GM18517 (cell line): ENCODE data around the gene CCDC148.
A peak's percentile ranks its signal among the peaks of the same experiment; 100 is the strongest.

ENCODE experiments used
- ATAC-seq: cut with Tn5 transposase; IDR thresholded peaks from one replicate; pipeline ENCODE4 v1.9.1; 2021; ENCODE audit warnings: mild to moderate bottlenecking, moderate library complexity; ENCODE audit not compliant: unreplicated experiment

CCDC148 gene

DNA sequence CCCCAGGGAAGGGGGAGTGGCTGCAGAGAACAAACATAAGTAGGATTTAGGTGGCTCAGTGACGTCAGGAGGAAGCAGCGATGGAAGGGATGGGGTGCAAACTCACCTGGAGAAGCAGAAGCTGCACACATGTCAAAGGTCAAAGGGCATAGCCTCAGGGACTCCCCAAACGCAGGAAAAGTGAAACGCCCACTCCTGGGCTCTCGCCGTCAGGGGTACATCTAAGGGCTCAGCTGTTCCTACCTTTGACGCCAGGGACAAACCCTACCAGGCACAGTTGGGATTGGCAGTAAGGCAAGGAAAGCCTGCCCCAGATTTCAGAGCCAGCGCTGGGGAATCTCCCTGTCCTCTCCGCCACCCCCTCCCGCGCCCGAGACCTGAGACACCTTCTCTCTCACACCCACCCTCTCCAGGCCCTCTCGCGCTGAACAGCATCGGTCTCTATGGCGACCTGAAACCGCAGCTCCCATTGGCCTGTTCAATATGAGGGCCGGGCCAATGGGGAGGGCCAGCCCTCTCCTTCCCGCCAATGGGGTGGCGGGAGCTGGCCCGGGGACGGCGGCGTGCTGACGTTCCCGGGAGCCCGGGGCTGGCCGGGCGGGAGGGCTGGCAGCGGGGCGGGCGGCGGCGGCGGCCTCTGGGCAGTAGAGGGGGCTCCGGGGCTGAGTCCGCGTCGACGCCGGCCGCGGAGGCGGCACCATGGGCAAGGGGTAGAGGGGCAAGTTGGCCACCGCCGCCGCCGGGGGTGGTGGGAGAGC lies at the start of gene CCDC148, which contains the start of gene PKP4:
TSS of gene CCDC148 (minus strand) at position 445 of the 758 bp plus-strand sequence. CDS start at position 131, 314 bp downstream.
TSS of gene PKP4 (plus strand) at position 644 of the 758 bp plus-strand sequence. CDS start 76,233 bp downstream, outside the sequence.
- ATAC-seq = peak; percentile 89

DNA sequence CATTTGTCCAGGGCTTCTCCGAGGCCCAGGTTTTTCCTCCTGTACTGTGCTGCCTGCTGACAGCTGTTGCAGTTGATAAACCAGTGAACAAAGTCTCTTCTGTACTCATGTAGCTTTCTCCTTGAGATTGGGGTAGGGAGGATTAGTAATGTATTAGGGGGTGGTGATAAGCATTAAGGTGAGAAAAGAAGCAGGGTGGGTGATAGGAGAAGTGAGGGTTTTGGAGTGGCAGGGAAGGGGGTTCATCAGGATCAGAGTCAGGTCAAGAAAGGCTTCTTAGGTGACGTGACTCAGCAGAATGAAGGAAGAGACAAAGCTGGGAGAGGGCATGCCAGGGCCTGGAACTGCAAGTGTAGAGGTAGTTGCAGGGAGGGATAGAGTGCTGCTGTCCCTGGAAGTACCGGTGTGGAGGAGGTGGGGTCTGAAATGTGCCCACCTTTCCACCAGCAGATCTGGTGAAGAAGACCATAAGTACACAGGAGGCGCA lies 48.9 kb upstream of the CCDC148 start:
- no peak for ATAC-seq

DNA sequence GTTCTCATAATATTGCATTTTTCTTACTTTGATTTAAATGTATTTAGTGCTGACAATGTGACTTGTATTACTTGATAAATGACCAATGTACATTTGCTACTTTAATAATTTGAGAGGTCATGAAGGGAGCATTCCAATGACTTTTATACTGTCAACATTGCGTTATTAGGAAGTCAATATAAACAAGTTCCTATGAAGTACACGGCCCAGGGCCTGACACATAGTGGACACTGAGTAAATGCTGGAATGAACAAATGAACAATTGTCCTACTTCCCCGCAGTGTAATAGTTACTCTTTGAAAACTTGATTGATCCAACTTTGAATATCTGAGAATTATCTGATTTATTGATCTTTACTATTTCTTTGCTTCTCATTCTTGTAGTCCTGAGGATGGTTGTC lies 47.5 kb upstream of the CCDC148 start:
- ATAC-seq = no peak

DNA sequence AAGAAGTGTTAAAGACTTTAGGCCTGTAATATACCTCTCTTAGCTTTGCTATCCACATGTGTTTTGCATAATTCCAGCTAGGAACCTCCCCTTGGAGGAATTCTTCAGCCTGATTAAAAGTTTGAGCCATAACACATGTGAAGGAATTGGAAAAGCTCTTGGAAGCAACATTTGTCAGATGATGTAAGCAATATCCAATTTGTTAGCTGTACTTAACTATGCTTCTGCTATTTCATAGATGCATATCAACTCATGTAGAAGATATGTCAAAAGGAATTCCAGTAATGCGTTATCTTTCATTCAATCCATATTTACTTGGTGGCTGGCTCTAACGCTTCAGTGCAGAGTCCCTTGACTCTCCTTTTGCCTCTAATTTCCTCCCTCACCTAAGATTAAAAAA lies 46.4 kb upstream of the CCDC148 start:
- no peak for ATAC-seq

DNA sequence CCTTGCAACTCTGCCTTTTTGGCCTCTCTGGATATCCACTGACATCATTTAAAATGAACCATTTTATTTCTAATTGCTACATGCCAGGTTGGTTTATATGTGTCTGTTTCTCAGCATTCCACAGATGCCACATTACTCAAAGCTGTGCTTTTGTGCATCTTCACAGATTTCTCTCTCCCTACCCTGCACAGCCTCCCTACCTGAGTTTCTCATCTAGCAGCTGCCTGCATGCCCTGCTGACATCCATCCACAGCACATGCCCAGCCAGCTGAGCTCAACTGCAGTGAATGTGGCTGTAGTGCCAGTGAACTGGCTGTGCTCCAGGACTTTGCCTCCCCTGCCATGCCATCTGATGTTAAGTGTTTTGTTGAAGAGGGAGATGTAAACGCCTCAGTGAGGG lies 44.7 kb upstream of the CCDC148 start:
- no peak for ATAC-seq

DNA sequence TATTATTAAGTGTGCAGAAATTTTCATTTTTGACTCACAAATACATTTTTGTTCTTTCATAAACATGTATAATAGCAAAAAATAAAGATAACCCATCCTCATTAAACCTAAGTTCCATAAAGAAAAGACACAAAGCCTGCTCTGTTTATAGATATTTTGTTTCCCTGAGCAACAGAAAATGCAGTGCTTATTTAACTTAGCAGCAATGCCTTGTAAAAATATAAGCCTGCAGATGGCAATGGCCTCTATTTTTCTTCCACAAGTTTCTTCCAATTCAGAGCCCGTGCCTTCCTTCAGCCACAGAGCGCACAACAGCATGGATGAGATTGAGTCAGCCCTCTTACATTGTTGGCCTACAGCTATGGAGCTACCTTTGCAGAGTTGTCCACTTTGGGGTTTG lies 43.8 kb upstream of the CCDC148 start:
- ATAC-seq = no peak

DNA sequence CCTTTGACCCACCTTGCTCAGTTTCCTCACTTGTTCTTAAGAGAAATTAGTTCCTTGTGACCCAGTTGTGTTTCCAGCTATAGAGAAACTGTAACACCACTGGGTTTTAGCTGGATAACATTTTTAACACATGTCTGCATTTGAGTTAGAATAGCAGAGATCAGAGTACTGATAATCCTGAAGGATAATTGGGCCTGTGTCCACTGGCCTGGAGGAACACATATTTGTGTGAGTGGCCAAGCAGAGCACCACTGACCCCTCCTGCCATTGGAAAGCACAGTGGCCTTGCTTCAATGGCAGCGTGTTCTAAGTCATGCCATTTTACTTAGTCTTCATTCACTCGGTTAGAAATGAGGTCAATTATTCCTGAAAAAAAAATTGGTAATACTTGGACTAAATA lies 42.8 kb upstream of the CCDC148 start:
- ATAC-seq = no peak

DNA sequence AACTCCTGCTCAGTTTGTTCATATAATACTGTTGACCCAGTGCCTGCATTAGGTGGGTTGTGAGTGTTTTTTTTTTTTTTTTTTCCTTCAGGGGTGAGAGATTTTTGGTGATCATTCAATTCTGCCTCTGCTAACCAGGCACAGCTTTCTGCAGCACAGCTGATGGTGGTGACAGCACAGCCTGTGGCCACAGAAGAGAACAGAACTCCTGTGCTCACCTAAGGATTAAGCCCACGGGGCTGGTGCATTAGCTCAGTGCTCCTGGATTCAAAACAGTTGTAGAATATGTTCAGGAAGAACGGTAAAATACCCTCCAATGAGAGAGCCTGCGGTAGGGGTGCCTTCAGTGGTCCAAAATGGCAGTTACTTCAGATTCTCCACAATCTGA lies 42.2 kb upstream of the CCDC148 start:
- no peak for ATAC-seq

DNA sequence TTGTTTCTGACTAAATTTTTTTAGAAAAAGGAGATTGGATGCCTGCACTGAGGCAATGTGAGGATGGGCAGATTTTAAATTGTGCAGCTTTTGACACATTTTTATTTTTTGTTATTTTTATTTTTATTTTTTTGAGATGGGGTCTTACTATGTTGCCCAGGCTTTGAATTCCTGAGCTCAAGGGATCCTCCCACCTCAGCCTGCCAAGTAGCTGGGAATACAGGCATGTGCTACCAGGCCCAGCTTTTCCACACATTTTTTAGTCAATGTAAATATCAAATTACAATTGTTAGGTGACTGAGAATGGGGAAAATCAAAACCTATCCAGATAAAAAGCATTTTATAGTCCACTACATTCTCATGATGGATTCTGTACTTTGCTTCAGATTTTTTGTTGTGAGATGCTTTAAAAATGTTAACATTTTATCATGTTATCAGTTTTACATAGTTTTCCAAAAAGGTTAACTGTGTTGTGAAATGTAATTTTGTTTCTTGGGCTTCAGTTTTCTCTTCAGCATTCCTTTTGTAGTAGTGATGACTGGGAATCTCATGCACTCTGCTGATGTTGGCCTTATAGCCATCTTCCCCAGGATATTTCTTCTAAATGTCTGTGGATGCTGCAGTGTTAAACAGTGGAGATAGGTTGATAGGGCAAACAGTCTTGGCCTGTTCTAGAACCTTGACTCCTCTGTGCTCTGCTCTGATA lies 41.6 kb upstream of the CCDC148 start:
- no peak for ATAC-seq

DNA sequence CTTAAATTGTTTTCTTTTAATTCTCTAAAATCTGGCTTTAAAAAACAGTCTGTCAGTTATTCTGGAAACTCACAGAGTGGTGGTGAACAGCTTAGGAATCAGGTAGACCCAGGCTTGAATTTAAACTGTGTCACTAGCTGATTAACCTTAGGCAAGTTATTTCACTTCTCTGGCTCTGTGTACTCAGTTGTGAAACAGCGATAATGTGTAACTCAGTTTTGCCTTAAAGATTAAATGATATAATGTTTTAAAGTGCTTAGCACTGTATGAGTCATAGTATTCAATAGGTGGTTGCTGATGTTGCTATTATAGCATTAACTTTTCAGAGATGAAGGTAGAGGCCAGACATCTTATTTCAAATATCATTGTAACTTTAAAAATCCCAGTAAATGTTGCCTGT lies 40.9 kb upstream of the CCDC148 start:
- no peak for ATAC-seq

DNA sequence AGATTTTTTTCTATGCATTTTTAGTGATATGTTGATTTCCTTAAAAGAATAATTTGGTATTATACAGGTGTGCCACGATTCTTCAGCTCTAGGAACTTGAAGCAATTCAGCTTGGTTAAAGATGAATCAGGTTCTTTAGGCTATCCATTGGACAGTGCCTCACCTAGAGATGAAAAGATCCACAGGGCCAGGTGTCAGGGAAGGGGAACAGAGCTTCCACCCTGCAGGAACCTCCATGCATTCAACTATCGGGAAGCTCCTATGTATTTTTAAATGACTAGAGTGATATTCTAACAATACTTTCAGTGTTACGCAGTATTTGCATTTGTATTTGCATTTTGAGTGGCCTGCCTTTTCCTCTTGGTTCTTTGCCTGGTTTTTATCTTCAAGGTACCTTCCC lies 40.4 kb upstream of the CCDC148 start:
- ATAC-seq = no peak

DNA sequence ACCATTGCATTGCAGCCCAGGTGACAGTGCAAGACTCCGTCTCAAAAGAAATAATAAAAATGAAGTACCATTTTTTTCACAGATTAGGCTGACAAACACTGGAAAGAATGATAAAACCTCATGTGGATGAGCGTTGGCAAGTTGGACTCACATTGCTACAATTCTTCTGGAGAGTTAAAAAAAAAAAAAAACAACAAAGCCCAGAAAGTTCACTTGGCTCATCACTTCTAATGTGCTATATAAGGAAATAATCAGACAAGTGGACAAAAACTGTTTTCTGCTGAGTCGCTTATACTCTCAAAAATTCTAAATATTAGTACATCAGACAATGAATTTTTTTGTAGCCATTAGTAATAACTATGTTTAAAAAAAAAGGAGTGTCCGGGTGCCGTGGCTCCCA lies 38.6 kb upstream of the CCDC148 start:
- ATAC-seq = no peak

DNA sequence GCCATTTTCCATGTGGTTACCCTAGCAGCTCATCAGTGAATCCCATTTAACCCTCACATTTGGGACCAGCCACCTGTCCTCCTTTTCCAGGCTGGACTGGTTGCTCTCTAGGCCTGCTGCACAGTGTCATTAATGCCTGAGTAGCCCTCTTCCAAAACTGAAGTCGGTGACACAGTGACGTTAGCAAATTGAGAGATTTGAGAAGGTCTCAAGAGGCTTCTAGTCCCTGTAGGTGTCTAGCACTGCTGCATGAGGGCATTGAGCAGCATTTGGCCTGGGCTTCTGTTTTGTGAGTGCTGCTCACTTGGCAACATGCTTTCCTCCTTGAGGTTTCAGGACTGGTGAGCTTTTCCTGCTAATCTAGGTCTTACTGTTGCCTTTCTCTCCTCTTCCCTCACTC lies 36.9 kb upstream of the CCDC148 start:
- ATAC-seq = no peak

DNA sequence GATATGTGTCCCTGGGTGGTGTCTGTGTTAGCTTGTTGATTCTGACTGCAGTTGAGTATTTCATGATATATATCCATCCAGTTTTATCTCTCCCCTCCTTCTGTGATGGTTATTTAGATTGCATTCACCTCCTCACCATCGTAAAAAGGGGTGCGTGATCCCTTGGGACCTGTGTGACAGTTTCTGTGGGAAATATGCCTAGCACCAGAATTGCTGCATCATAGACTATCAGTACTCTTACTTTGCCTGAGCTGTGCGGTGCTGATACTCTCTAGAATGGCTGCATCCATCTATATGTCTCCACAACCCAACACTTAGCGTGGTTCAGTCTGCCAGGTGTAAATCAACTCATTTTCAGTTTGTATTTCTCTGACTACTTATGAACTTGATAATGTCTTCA lies 34.5 kb upstream of the CCDC148 start:
- ATAC-seq = no peak

DNA sequence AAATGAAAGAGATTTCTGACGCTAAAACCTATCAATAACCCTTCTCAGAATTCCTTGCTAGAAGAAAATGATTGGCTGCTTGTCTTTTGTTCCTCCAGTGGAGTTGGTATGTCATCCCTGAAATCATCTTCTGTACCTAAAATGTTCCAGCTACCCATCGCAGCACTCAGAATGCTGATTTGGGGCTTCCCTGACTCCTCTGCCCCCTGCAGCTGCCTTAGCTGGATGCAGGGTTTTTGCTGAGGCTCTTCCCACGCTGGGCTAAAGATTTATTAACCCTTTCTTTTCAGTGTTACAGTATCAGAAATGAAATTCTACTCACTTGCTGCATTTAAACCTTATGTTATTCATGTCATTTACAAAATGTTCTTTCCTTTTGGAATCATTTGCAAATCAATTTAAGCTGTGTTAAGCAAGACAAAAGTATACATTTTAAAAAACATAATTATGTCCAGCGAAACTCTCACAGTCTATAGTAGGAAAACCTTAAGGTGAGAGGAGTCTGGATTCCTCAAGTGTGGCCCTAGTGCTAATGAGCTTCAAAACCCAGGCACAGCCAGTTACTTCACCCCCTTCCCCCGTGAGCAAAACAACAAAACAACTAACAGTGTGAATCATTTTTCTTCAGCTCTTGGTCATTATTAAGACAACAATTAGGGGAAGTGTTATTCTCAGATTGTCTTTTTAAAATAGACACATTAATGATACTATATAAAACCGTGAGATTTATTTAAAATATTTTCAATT lies 33.0 kb upstream of the CCDC148 start:
- no peak for ATAC-seq

DNA sequence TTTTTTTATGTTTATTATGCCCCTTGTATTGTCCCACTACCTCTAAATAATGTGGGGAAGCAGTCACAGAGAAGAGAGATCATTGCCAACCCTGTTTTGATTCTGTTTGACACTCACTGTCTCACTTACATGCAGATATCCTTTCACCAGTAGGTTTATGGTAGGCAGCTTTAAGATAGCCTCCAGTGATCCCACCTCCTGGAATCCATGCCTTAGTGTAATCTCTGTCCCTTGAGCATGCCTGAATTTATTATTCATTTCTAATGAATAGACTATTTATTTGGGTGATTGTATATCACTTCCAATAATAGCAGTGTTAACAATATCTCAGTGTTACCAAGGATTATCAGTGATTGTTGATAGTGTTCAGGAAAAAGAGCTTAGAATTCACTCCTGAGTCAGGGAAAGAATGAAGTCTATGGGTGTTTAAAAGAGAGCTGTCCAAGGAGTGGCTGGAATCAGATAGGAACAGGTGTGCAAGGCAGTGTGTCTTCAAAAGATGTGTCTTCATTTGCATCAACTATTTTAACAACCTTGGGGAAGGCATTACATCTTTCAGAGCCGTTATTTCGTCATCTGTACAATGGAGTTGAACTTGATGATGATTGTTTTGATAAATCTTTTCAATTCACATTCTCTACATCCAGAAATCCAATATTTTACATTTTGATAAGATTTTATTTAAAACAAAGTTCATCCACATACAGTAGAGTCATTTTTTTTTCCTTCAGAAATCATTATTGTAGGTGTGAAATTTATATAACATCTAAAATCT lies 32.1 kb upstream of the CCDC148 start:
- ATAC-seq = no peak

DNA sequence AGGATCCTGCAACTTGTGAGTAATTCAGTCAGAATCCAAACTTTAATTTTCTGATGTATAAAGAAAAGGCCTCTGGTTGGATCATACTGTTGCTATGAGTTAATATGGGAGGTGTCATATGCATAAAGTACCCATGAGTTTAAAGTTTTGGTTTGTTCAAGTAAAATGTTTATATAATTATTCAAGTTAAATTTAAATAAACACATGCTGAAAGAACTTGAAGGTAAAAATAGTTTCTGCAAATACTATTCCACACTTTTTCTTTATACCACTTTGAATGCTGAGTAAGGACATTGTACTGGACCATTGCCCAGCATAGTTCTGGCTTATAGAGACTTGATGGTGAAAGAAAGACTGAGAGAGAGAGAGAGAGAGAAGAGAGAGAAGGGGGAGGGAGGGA lies 30.9 kb upstream of the CCDC148 start:
- no peak for ATAC-seq

DNA sequence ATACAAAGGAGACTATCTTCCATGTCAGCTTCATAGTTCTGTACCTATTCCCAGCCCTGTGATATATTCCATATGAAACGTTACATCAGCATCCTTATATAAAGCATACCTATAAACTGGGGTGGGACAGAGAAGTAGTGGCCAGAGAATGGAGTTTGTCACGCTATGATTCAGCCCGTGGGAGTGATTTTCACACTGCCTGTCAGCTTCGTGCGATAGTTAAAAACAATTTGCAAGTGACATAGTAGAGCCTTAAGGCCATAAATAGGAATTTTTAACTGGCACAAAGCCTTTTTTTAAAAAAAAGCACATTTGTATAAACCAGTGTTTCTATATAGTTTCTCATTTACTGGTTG lies 30.4 kb upstream of the CCDC148 start:
- ATAC-seq = no peak

DNA sequence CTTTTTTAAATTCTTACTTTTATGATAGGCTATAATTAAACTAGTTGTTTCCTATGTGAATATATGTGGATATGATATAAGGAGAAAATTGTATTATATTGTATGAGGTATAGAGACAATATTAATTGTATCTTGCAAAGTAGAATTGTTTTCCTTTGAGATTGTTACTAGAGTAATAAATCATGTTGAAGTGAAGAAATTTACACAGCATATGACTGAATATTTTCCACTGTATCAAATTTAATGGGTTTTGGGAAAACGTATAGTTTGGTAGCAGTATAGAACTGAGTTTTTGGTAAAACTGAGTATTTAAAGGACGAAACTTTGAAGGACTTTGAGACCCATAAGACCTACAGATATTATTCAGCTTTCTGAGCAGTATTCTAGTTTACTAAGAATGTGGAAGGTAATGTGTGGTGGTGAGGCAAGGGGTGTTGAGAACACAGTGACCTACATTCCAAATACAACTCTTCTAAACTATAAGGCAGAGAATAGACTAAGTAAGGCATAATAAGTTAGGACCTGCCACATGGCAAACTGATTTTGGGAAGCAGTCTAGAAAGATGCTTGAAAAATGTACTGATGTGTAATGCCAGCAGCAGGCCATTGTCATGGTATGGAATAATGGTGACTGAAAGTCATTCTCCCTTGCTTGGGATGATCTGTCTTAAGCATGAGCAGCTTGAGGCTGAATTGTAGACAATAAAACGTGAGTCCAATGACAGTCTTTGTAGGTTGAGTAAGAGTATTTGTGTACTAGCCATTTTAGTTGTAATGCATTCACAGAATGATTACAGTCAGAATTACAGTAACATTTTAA lies 29.8 kb upstream of the CCDC148 start:
- ATAC-seq = no peak
